Testis (tissue), 3 donors: ENCODE measurements around the gene CACNB4. TPM values are rescaled to one million over a fixed set of nuclear protein-coding genes. Genes with fewer than 3 reads are reported as not detected.

Experiments
- DNase-seq: peaks from one replicate; pipeline ENCODE4 v3.0.0-alpha.2; 2019
- H3K27ac ChIP-seq, 2 donors: fragments of 200-600 bp; sonication (generic); one replicate each; pipeline ENCODE4 v1.5.1; 2019
- H3K27me3 ChIP-seq: fragments of 200-600 bp; sonication (generic); one replicate; pipeline ENCODE4 v1.5.1; 2019
- H3K36me3 ChIP-seq: fragments of 200-600 bp; sonication (generic); one replicate; pipeline ENCODE4 v1.5.1; 2017; ENCODE audit warnings: low read depth; ENCODE audit errors: missing control alignments
- H3K4me1 ChIP-seq: fragments of 200-600 bp; sonication (generic); one replicate; pipeline ENCODE4 v1.5.1; 2019
- H3K4me3 ChIP-seq, 2 donors: fragments of 200-600 bp; sonication (generic); one replicate each; pipeline ENCODE4 v1.5.1; 2017 to 2019
- H3K9me3 ChIP-seq: fragments of 200-600 bp; sonication (generic); one replicate; pipeline ENCODE4 v1.5.1; 2017
- POLR2A ChIP-seq: fragments of 450-650 bp; IDR thresholded peaks from one replicate; pipeline ENCODE4 v1.6.1; 2017; ENCODE audit warnings: antibody characterized with exemption, mild to moderate bottlenecking, moderate library complexity
- WGBS, 2 donors: methylation state at CpG; one replicate each; pipeline ENCODE4 v1.1.5; 2018; 5-methylcytosine and 5-hydroxymethylcytosine counted together
- intact Hi-C: fragments of 100-400 bp; cut with DNase I; formaldehyde crosslinking; loops from one replicate; pipeline ENCODE4 v1.15.1; 2023; ENCODE audit warnings: low total_unique reads
- polyA plus RNA-seq: library from polyadenylated mRNA; stranded (reverse); fragments of 350-450 nt; fragmentation: Illumina TruSeq; extraction: RNeasy Lipid Tissue Mini Kit (QIAGEN cat#74804); gene quantifications from one replicate; pipeline ENCODE4 v1.2.3, GENCODE V29; 2014; ENCODE audit warnings: low read depth, low replicate concordance; ENCODE audit not compliant: insufficient read depth
- total RNA-seq, 2 donors: library from RNA; depleted of rRNA; stranded (reverse); fragments of >200 nt; gene quantifications; one replicate each; pipeline ENCODE4 v1.2.3, GENCODE V29; 2016
- TF ChIP-seq, protein P1 (sequence below), 3 experiments: fragments of 450-650 bp in 2 of 3; fragments of 200-600 bp in 1 of 3; sonication (generic) in 1 of 3; IDR thresholded peaks; one replicate each; pipeline ENCODE4 v1.5.1; 2016 to 2019; ENCODE audit warnings: antibody characterized with exemption in 3 of 3, mild to moderate bottlenecking in 2 of 3, moderate library complexity in 1 of 3

The CACNB4 gene
- total and polyA plus RNA-seq, 3 donors from 2014 or later = 7.8 to 83.8 (median 82.2) TPM

DNA sequence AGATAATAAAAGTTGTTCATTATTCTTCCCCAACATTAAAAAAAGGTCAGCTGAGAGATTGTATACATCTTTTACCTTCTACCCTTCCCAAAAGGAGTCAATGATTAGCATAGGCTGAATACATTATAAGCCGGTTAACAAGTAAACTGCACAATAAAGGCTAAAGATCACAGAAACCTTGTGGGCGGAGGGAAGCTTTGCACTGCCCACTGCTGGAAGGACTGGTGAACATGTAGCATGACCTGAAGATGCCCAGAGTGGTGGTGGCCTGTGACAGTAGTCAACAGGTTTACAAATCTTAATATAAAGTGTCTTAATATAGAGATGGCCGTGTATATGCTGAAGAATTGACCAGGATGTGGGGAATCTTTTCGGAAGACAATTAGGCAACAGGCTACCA lies 306.3 kb downstream of the CACNB4 start:
- no peaks in the 10 kb centered on the region for H3K27me3 ChIP-seq
- no peaks in the 10 kb centered on the region for H3K36me3 ChIP-seq
- no peaks in the 10 kb centered on the region for H3K9me3 ChIP-seq
- H3K4me1 ChIP-seq = no peaks in the 10 kb centered on the region
- TF ChIP-seq, protein P1, sequence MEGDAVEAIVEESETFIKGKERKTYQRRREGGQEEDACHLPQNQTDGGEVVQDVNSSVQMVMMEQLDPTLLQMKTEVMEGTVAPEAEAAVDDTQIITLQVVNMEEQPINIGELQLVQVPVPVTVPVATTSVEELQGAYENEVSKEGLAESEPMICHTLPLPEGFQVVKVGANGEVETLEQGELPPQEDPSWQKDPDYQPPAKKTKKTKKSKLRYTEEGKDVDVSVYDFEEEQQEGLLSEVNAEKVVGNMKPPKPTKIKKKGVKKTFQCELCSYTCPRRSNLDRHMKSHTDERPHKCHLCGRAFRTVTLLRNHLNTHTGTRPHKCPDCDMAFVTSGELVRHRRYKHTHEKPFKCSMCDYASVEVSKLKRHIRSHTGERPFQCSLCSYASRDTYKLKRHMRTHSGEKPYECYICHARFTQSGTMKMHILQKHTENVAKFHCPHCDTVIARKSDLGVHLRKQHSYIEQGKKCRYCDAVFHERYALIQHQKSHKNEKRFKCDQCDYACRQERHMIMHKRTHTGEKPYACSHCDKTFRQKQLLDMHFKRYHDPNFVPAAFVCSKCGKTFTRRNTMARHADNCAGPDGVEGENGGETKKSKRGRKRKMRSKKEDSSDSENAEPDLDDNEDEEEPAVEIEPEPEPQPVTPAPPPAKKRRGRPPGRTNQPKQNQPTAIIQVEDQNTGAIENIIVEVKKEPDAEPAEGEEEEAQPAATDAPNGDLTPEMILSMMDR (IDR thresholded peaks at IDR 0.05) = no peak
- TF ChIP-seq POLR2A = no peak
- no peak overlapping the region for H3K27ac ChIP-seq
- no peak overlapping the region for H3K4me3 ChIP-seq
- no peak for DNase-seq
- 88 to 90% methylated on average over 4 of the region's 4 CpGs for WGBS, 2 donors
- intact Hi-C loops = no loop called here

DNA sequence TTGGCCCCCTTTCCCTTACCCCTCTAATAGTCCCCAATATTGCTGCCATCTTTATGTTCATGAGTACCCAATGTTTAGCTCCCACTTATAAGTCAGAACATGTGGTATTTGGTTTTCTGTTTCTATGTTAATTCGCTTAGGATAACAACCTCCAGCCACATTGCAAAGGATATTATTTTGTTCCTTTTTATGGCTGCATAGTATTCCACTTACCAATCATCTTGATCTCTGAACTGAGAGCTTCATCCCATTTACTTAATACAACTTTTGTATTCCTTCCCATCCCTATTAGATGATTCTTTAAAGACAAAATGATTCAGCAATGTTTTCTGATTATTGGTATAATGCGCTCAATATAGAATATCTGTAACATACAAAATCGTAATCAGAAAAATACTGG lies 307.3 kb downstream of the CACNB4 start:
- Histone ChIP-seq H3K27me3 (no peaks in the 10 kb centered on the region), H3K36me3 (no peaks in the 10 kb centered on the region), H3K4me3 (no peak overlapping the region), H3K9me3 (no peaks in the 10 kb centered on the region), H3K27ac (no peak overlapping the region), H3K4me1 (no peaks in the 10 kb centered on the region)
- no peak for DNase-seq
- intact Hi-C loops = no loop called here
- no peak for TF ChIP-seq POLR2A
- TF ChIP-seq, protein P1 (IDR thresholded peaks at IDR 0.05) = no peak
- 91 to 98% methylated on average over 3 of the region's 3 CpGs for WGBS, 2 donors

DNA sequence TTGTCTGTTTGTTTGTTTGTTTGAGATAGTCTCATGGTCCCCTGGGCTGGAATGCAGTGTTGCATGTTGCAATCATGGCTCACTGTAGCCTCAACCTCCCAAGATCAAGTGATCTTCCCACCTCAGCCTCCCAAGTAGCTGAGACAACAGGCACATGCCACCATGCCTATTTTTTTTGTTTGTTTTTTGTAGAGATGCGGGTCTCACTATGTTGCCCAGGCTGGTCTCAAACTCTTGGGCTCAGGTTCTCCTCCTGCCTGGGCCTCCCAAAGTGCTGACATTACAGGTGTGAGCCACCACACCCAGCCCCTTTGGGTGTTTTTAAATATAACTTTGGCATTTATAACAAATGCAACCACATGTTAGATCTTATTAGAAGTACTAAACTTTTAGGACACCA lies 308.2 kb downstream of the CACNB4 start:
- Histone ChIP-seq H3K9me3 (no peaks in the 10 kb centered on the region), H3K4me1 (no peaks in the 10 kb centered on the region), H3K4me3 (no peak overlapping the region), H3K36me3 (no peaks in the 10 kb centered on the region), H3K27ac (no peak overlapping the region), H3K27me3 (no peaks in the 10 kb centered on the region)
- TF ChIP-seq POLR2A = no peak
- TF ChIP-seq, protein P1 (IDR thresholded peaks at IDR 0.05) = no peak
- intact Hi-C loops = no loop called here
- 91 to 96% methylated on average over 1 of the region's 1 CpG for WGBS, 2 donors
- DNase-seq = no peak

DNA sequence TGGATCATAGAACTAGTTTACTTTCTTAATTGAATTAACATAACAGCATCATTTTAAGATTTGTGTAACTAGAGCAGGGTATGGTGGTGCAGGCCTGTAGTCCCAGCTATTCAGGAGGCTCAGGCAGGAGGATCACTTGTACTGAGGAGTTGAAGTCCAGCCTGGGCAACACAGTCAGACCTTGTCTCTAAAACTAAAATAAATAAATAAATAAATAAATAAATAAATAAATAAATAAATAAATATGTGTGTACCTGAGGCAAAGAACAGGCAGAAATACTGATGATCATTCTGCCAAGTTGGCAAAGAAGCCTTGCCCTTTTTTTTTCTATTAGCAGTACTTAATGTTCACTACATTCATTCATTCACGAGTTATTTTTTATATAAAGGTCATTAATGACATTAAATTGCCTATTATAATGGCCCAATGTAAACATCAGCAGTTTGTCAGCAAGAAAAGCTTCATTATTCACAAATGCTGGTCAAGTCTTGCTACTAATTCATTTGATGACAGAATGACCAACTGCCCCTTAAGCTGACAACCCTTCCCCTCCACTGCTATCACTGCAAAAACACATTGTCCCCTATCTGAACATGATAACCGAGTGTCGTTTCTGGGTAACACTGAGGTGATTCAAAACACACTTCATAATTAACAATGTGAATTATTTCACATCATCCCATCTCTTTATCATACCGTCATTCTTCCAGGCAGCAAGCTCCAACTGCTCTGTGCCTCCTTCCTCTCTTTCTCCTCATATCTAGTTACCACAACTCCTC lies 309.6 kb downstream of the CACNB4 start:
- Histone ChIP-seq H3K4me3 (no peak overlapping the region), H3K27ac (no peak overlapping the region), H3K36me3 (no peaks in the 10 kb centered on the region), H3K4me1 (no peaks in the 10 kb centered on the region), H3K27me3 (no peaks in the 10 kb centered on the region), H3K9me3 (no peaks in the 10 kb centered on the region)
- DNase-seq = no peak
- intact Hi-C loops = no loop called here
- 57 to 74% methylated on average over 4 of the region's 4 CpGs for WGBS, 2 donors
- TF ChIP-seq POLR2A = no peak
- TF ChIP-seq, protein P1 (IDR thresholded peaks at IDR 0.05) = no peak

DNA sequence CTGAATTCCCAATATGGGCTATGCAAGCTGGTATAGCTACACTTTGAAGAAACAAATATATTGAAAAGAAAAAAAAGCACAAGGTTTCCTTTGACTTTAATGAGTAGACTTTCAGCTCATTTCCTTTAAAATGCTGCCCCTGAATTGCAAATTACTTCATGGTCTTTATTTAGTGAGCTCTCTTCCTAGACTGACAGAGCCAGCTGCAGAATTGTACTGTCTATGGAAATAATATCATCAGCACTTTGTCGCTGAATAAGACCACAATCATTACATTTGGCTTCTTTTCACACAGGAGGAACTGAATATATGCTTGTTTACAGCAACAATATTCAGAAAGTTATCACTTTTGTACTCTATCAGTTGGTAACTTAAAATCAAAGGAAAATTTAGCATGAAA lies 312.4 kb downstream of the CACNB4 start:
- intact Hi-C loops = no loop called here
- no peaks in the 10 kb centered on the region for H3K27me3 ChIP-seq
- no peaks in the 10 kb centered on the region for H3K36me3 ChIP-seq
- no peaks in the 10 kb centered on the region for H3K4me1 ChIP-seq
- H3K9me3 ChIP-seq = no peaks in the 10 kb centered on the region
- TF ChIP-seq, protein P1 (IDR thresholded peaks at IDR 0.05) = no peak
- TF ChIP-seq POLR2A = no peak
- no peak overlapping the region for H3K4me3 ChIP-seq
- no peak overlapping the region for H3K27ac ChIP-seq
- no peak for DNase-seq
- WGBS, 2 donors = 88 to 91% methylated on average over 1 of the region's 1 CpG
